ENCODE measurements around the gene ZYG11B.

DNA sequence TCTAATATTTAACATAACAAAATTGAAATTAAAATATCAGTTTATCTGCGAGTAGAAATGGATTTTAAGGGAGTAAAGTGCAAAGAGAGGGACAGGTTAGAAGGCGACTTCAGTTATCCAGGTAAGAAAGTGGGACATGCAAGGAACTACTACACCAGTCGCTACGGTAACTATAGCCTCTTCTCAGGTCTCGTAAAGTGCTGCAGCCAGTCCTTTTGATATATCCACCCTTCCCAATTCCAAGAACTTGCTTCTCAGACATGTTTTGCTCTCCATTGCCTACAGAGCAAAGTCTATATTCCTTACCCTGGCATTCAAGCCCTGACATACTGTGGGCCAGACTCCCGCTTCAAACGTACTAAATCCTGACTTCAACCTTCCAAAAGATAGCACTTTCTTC, 30.6 kb upstream of the ZYG11B start:
- TF ChIP-seq, protein P1, sequence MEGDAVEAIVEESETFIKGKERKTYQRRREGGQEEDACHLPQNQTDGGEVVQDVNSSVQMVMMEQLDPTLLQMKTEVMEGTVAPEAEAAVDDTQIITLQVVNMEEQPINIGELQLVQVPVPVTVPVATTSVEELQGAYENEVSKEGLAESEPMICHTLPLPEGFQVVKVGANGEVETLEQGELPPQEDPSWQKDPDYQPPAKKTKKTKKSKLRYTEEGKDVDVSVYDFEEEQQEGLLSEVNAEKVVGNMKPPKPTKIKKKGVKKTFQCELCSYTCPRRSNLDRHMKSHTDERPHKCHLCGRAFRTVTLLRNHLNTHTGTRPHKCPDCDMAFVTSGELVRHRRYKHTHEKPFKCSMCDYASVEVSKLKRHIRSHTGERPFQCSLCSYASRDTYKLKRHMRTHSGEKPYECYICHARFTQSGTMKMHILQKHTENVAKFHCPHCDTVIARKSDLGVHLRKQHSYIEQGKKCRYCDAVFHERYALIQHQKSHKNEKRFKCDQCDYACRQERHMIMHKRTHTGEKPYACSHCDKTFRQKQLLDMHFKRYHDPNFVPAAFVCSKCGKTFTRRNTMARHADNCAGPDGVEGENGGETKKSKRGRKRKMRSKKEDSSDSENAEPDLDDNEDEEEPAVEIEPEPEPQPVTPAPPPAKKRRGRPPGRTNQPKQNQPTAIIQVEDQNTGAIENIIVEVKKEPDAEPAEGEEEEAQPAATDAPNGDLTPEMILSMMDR (conservative IDR thresholded peaks at IDR 0.05): no peak
- TF ChIP-seq ZFX (IDR thresholded peaks at IDR 0.05): no peak

Data from C4-2B (cell line).